IPS DF 6.9 (cell line): ENCODE results near the gene LSM14B.
"Not testable (repeated sequence)": the region's sequence is repeated elsewhere in the genome, so short reads cannot be mapped to it uniquely, and the experiment has no call there.

Experiments
- DNase-seq: peaks from one replicate; pipeline ENCODE4 v3.0.0-alpha.2; 2013; ENCODE audit warnings: low read depth, low spot score
- H3K27ac ChIP-seq: one replicate; pipeline ENCODE4 v1.5.1; 2013; ENCODE audit warnings: low read length, control low read depth
- H3K27me3 ChIP-seq: 2 replicates; pipeline ENCODE4 v1.6.1; 2013; ENCODE audit warnings: mild to moderate bottlenecking, low read length; ENCODE audit not compliant: control insufficient read depth, insufficient read depth
- H3K36me3 ChIP-seq: 2 replicates; pipeline ENCODE4 v1.6.1; 2013; ENCODE audit warnings: low read length; ENCODE audit not compliant: control insufficient read depth, insufficient read depth
- H3K4me1 ChIP-seq: 2 replicates; pipeline ENCODE4 v1.6.1; 2013; ENCODE audit warnings: low read length; ENCODE audit not compliant: control insufficient read depth, insufficient read depth
- H3K4me3 ChIP-seq: 2 replicates; pipeline ENCODE4 v1.5.1; 2013; ENCODE audit warnings: mild to moderate bottlenecking, low read length
- H3K9me3 ChIP-seq: 2 replicates; pipeline ENCODE4 v1.6.1; 2013; ENCODE audit warnings: low read length, inconsistent platforms; ENCODE audit not compliant: control insufficient read depth, insufficient read depth
- WGBS: extraction: QIAGEN DNeasy Blood & Tissue Kit; methylation state at CpG from one replicate; pipeline ENCODE4 v1.1.7; 2013; ENCODE audit warnings: mixed read lengths, missing lambda C conversion rate; ENCODE audit not compliant: insufficient read length, insufficient coverage; 5-methylcytosine and 5-hydroxymethylcytosine counted together

LSM14B gene

GRCh38 chr20:62148383-62148782, 26.1 kb downstream of the LSM14B start:
- H3K27me3 ChIP-seq, H3K27ac ChIP-seq, H3K9me3 ChIP-seq, H3K4me3 ChIP-seq, H3K4me1 ChIP-seq, H3K36me3 ChIP-seq, DNase-seq: not testable (repeated sequence)
- no CpG with 5 or more reads among the region's 10 CpGs for WGBS

- Histone ChIP-seq H3K27me3 (no peaks in the 10 kb centered on the region), H3K9me3 (no peaks in the 10 kb centered on the region), H3K36me3 (no peaks in the 10 kb centered on the region), H3K4me1 (peaks cover 7% of the 10 kb centered on the region), H3K27ac (no peak overlapping the region), H3K4me3 (no peak overlapping the region)
- DNase-seq, result no peak
- no CpG with 5 or more reads among the region's 20 CpGs for WGBS
Measured at GRCh38 chr20:62148908-62149314, 26.6 kb downstream of the LSM14B start.

- Histone ChIP-seq H3K4me1 (peaks cover 7% of the 10 kb centered on the region), H3K27ac (no peak overlapping the region), H3K9me3 (no peaks in the 10 kb centered on the region), H3K27me3 (no peaks in the 10 kb centered on the region), H3K36me3 (no peaks in the 10 kb centered on the region), H3K4me3 (no peak overlapping the region)
- no CpG with 5 or more reads among the region's 24 CpGs for WGBS
- no peak for DNase-seq
Measured at GRCh38 chr20:62149532-62150309, 27.4 kb downstream of the LSM14B start.

GRCh38 chr20:62150310-62150575, 28.0 kb downstream of the LSM14B start:
- H3K27ac ChIP-seq, result no peak overlapping the region
- H3K4me3 ChIP-seq, result no peak overlapping the region
- peaks cover 7% of the 10 kb centered on the region for H3K4me1 ChIP-seq
- DNase-seq, result no peak
- no CpG with 5 or more reads among the region's 11 CpGs for WGBS
- H3K27me3 ChIP-seq, result no peaks in the 10 kb centered on the region
- H3K36me3 ChIP-seq, result no peaks in the 10 kb centered on the region
- no peaks in the 10 kb centered on the region for H3K9me3 ChIP-seq

- WGBS, result no CpG with 5 or more reads among the region's 11 CpGs
- Histone ChIP-seq H3K4me1 (peaks cover 6% of the 10 kb centered on the region), H3K36me3 (no peaks in the 10 kb centered on the region), H3K4me3 (no peak overlapping the region), H3K27me3 (no peaks in the 10 kb centered on the region), H3K9me3 (no peaks in the 10 kb centered on the region), H3K27ac (no peak overlapping the region)
- DNase-seq, result no peak
Measured at GRCh38 chr20:62151225-62151624, 28.9 kb downstream of the LSM14B start.

- Histone ChIP-seq H3K4me3 (no peak overlapping the region), H3K27me3 (no peaks in the 10 kb centered on the region), H3K36me3 (no peaks in the 10 kb centered on the region), H3K27ac (no peak overlapping the region), H3K4me1 (peaks cover 10% of the 10 kb centered on the region), H3K9me3 (no peaks in the 10 kb centered on the region)
- DNase-seq, result no peak
- WGBS, result no CpG with 5 or more reads among the region's 23 CpGs
Measured at GRCh38 chr20:62151835-62152364, 29.6 kb downstream of the LSM14B start.

GRCh38 chr20:62155428-62156253, 33.4 kb downstream of the LSM14B start:
- no peaks in the 10 kb centered on the region for H3K9me3 ChIP-seq
- no peak for DNase-seq
- WGBS, result no CpG with 5 or more reads among the region's 29 CpGs
- H3K4me3 ChIP-seq, result no peak overlapping the region
- H3K27ac ChIP-seq, result no peak overlapping the region
- H3K27me3 ChIP-seq, result no peaks in the 10 kb centered on the region
- H3K4me1 ChIP-seq, result peaks cover 4% of the 10 kb centered on the region
- H3K36me3 ChIP-seq, result peaks cover 8% of the 10 kb centered on the region

GRCh38 chr20:62156254-62156556, 33.9 kb downstream of the LSM14B start:
- no peak for DNase-seq
- peaks cover 4% of the 10 kb centered on the region for H3K4me1 ChIP-seq

GRCh38 chr20:62156592-62157386, 34.5 kb downstream of the LSM14B start:
- DNase-seq, result no peak
- H3K9me3 ChIP-seq, result no peaks in the 10 kb centered on the region
- H3K4me1 ChIP-seq, result peaks cover 4% of the 10 kb centered on the region
- no peaks in the 10 kb centered on the region for H3K27me3 ChIP-seq
- no CpG with 5 or more reads among the region's 24 CpGs for WGBS
- H3K36me3 ChIP-seq, result peaks cover 18% of the 10 kb centered on the region
- H3K27ac ChIP-seq, result no peak overlapping the region
- no peak overlapping the region for H3K4me3 ChIP-seq

More at GRCh38 chr20:62156254-62156556, 33.9 kb downstream of the LSM14B start:
- Histone ChIP-seq H3K4me3 (no peak overlapping the region), H3K27me3 (no peaks in the 10 kb centered on the region), H3K36me3 (peaks cover 14% of the 10 kb centered on the region), H3K27ac (no peak overlapping the region), H3K9me3 (no peaks in the 10 kb centered on the region)
- no CpG with 5 or more reads among the region's 3 CpGs for WGBS

- Histone ChIP-seq H3K27me3 (no peaks in the 10 kb centered on the region), H3K4me1 (peaks cover 4% of the 10 kb centered on the region), H3K36me3 (peaks cover 19% of the 10 kb centered on the region), H3K9me3 (no peaks in the 10 kb centered on the region), H3K4me3 (no peak overlapping the region), H3K27ac (no peak overlapping the region)
- no peak for DNase-seq
- no CpG with 5 or more reads among the region's 25 CpGs for WGBS
Measured at GRCh38 chr20:62157387-62158087, 35.3 kb downstream of the LSM14B start.
